ENCODE results near the gene CFB.
"Not testable (repeated sequence)": the region's sequence is repeated elsewhere in the genome, so short reads cannot be mapped to it uniquely, and the experiment has no call there.

- TF ChIP-seq CTCF, POLR2AphosphoS5 (IDR thresholded peaks at IDR 0.05): not testable (repeated sequence)
Measured at GRCh38 chr6:31932137-31932536, 13.8 kb upstream of the CFB start.

All from suprapubic skin (tissue), 3 donors.